GM18873 (cell line): ENCODE measurements around the gene PLCB4.

Experiments used
- ATAC-seq: cut with Tn5 transposase; IDR thresholded peaks from one replicate; pipeline ENCODE4 v1.9.1; 2021; ENCODE audit warnings: mild to moderate bottlenecking, moderate library complexity, moderate number of reproducible peaks; ENCODE audit not compliant: unreplicated experiment, low FRiP score

Gene PLCB4

GRCh38 chr20:9163251-9163650, 94.4 kb downstream of the PLCB4 start:
- no peak for ATAC-seq

DNA sequence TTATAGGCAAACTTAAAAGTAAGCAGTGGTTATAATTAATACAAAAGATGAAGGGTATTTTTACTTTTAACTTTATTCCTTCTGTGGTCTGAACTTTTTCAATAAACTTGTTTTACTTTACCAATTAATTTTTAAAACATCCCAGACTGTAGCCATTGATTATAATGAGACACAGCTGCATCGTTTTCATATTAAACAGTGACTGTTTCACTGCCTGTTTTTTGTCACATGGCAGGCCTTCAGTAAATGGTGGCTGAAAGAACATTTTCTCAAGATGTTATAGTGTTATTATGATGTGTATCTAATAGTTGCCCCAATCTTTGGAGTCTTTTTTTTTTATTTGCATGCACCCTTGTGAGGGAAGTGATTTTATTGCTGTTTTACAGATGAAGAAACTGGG, 95.1 kb downstream of the PLCB4 start:
- ATAC-seq = no peak

- no peak for ATAC-seq
Measured at GRCh38 chr20:9165261-9165660, 96.4 kb downstream of the PLCB4 start.

- ATAC-seq = no peak
Measured at GRCh38 chr20:9166153-9166780, 97.4 kb downstream of the PLCB4 start.

GRCh38 chr20:9169409-9169808, 100.5 kb downstream of the PLCB4 start:
- no peak for ATAC-seq

GRCh38 chr20:9172851-9173250, 104.0 kb downstream of the PLCB4 start:
- ATAC-seq = no peak

GRCh38 chr20:9177278-9177677, 108.4 kb downstream of the PLCB4 start:
- no peak for ATAC-seq

- no peak for ATAC-seq
Measured at GRCh38 chr20:9179193-9179802, 110.4 kb downstream of the PLCB4 start.

GRCh38 chr20:9179867-9180266, 111.0 kb downstream of the PLCB4 start:
- no peak for ATAC-seq

DNA sequence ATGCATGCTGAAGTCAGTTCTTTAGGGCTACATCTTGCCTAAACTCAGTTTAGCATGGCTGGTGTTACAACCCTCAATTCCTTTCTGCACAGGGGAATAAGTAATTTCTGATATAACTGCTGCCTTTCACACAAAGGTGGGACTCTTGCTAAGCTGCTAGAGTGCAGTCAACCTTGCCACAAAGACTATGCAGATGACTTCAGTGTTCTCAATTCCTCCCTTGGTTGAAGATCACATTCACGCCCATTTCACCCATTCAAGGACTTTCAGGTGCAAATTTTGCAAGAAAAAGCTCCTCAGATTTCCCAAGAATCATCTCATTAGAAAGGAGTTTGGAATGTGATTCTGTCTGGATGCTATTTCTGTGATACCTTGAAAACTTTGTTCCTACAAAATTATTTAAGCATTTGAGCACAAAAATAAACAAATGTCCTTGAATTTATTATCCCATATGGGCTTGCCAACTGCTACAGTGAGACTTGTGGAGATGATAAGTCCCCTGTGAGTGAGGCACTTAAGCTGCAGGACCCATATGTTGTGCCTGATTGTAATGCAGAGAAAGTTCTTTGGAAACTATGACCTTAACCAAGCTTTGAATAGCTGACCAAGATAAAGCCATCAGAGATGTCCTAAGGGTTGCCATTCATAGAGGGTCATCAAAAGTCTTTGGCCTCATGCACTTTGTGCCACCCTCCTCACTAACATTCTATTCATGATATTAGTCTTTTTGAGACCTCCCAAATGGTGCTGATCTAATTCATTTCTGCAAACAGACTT, 111.8 kb downstream of the PLCB4 start:
- ATAC-seq = no peak

DNA sequence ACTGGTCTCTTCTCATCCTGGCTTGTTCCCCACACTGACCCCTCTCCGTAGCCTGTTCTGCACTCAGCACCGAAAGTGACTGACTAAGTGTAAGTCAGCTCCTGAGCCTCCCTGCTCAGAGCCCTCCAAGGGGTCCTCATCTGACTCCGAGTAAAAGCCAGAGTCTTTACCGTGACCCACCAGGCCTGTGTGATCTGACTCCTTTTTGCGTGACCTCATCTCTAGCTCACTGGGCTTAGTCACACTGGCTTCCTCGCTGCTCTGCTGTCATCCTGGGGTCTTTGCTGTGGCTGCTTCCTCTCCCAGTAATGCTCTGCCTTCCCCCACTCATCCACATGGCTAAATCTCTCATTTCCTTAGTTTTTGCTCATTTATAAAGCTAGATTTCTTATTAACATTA, 116.6 kb downstream of the PLCB4 start:
- no peak for ATAC-seq

- no peak for ATAC-seq
Measured at GRCh38 chr20:9186396-9186795, 117.5 kb downstream of the PLCB4 start.

- ATAC-seq = no peak
Measured at GRCh38 chr20:9195031-9195430, 126.1 kb downstream of the PLCB4 start.

DNA sequence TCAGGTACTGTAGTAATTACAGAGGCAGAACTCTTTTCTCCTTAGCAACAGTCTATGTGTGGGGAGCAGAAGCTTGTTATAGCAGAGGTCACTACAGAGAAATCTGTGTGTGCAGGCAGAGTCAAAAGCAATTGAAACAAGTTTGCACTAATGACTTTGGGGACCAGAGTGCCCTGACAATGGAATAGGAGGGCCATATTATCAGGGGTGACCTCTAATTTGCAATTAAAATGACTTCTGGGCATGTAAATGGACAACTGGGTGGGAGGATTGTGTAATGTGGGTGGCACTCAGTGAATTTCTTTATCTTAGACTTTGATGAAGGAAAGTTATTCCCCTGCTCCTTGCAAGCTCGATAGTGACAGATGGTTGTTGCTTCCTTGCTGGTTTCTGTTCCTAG, 127.2 kb downstream of the PLCB4 start:
- no peak for ATAC-seq

GRCh38 chr20:9198460-9198859, 129.6 kb downstream of the PLCB4 start:
- ATAC-seq = no peak

DNA sequence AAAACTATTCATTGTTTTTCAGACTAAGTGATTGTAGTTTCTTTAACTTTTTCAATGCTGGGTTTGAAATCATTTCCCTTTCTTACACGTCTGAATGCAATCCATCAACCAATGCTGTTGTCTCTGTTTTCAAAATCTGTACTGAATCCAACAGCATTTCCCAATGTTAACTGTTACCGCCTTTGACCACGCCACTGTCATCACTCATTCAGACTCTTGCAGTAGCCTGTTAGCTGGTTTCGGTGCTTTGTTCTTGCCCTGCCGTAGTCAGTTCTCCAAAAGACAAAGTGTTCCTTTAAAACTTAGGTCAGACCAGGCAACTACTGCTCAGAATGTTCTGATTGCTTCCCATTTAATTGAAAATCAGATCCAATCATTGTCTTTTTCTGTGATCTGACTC, 131.3 kb downstream of the PLCB4 start:
- ATAC-seq = no peak

GRCh38 chr20:9200620-9201019, 131.7 kb downstream of the PLCB4 start:
- no peak for ATAC-seq

GRCh38 chr20:9202420-9203080, 133.7 kb downstream of the PLCB4 start:
- ATAC-seq = no peak

GRCh38 chr20:9203081-9203447, 134.2 kb downstream of the PLCB4 start:
- ATAC-seq = no peak

- ATAC-seq = no peak
Measured at GRCh38 chr20:9204979-9205378, 136.1 kb downstream of the PLCB4 start.

DNA sequence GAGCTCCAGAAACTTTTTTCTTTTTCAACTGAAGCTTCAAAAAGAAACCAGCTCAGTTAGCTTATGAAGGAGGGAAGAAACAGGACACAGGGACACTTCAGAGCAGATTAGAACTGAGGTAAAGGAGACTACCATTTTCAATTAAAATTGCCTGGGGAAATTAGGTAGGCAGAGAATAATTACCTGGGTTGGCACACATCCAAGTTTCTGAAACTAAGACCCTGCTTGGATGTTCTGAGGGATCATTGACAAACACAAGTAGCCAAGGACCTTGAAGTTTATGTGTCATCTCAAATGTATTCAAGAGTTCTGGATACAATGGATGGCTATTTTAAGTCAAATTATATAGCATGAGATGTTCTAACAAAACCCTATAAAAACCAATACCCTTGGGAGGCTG, 137.6 kb downstream of the PLCB4 start:
- ATAC-seq = no peak
